Measurements from ENCODE around the gene KLRC1. TPM values are rescaled to one million over a fixed set of nuclear protein-coding genes. Genes with fewer than 3 reads are reported as not detected.

The KLRC1 gene
- polyA plus RNA-seq, 1 donor from 2014 or later: not detected

DNA sequence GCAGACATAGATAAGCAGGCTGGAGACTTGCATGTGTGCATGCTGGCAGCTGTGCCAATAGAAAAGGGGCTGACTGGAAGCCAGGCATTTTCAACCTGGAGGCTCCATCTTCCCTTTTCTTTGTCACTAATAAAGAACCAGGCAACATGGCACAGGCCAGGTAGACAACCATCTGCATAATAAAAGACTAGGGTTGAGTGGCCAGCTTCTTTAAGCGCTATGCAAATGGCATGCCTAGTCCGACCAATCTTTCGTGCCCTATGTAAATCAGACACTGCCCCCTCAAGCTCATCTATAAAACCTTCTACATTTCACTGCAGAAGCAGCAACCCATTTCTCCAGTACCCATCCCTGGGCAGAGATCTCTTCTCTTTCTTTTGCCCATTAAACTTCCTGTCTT is 4.6 kb upstream of the KLRC1 start:
- H4K20me1 ChIP-seq (ENCODE audit: insufficient read depth): no peaks in the 10 kb centered on the region
- no peaks in the 10 kb centered on the region for H3K9me2 ChIP-seq (ENCODE audit: insufficient read depth, low read length)
- H3F3A ChIP-seq (ENCODE audit: insufficient read depth, low read length, poor library complexity, severe bottlenecking): no peaks in the 10 kb centered on the region
- H3K9ac ChIP-seq (ENCODE audit: low read length): no peak overlapping the region
- H3K36me3 ChIP-seq (ENCODE audit: insufficient read depth, low read length): no peaks in the 10 kb centered on the region
- H3K4me2 ChIP-seq (ENCODE audit: low read length): no peak overlapping the region
- TF ChIP-seq POLR2AphosphoS5 (IDR thresholded peaks at IDR 0.05) (no peak), MXI1 (conservative IDR thresholded peaks at IDR 0.05; ENCODE audit: poor library complexity, severe bottlenecking) (no peak), EP300 (conservative IDR thresholded peaks at IDR 0.05; ENCODE audit: poor library complexity, severe bottlenecking) (no peak), EZH2 (IDR thresholded peaks at IDR 0.05; ENCODE audit: borderline replicate concordance, insufficient read depth, low read length, poor library complexity, severe bottlenecking) (no peak), TAF1 (IDR thresholded peaks at IDR 0.05; ENCODE audit: low read depth) (no peak), SMC3 (conservative IDR thresholded peaks at IDR 0.05; ENCODE audit: poor library complexity) (no peak), RAD21 (conservative IDR thresholded peaks at IDR 0.05) (no peak)
- TF ChIP-seq, protein P1, sequence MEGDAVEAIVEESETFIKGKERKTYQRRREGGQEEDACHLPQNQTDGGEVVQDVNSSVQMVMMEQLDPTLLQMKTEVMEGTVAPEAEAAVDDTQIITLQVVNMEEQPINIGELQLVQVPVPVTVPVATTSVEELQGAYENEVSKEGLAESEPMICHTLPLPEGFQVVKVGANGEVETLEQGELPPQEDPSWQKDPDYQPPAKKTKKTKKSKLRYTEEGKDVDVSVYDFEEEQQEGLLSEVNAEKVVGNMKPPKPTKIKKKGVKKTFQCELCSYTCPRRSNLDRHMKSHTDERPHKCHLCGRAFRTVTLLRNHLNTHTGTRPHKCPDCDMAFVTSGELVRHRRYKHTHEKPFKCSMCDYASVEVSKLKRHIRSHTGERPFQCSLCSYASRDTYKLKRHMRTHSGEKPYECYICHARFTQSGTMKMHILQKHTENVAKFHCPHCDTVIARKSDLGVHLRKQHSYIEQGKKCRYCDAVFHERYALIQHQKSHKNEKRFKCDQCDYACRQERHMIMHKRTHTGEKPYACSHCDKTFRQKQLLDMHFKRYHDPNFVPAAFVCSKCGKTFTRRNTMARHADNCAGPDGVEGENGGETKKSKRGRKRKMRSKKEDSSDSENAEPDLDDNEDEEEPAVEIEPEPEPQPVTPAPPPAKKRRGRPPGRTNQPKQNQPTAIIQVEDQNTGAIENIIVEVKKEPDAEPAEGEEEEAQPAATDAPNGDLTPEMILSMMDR (IDR thresholded peaks at IDR 0.05; ENCODE audit: poor library complexity, severe bottlenecking): no peak
- TF ChIP-seq, protein P2, sequence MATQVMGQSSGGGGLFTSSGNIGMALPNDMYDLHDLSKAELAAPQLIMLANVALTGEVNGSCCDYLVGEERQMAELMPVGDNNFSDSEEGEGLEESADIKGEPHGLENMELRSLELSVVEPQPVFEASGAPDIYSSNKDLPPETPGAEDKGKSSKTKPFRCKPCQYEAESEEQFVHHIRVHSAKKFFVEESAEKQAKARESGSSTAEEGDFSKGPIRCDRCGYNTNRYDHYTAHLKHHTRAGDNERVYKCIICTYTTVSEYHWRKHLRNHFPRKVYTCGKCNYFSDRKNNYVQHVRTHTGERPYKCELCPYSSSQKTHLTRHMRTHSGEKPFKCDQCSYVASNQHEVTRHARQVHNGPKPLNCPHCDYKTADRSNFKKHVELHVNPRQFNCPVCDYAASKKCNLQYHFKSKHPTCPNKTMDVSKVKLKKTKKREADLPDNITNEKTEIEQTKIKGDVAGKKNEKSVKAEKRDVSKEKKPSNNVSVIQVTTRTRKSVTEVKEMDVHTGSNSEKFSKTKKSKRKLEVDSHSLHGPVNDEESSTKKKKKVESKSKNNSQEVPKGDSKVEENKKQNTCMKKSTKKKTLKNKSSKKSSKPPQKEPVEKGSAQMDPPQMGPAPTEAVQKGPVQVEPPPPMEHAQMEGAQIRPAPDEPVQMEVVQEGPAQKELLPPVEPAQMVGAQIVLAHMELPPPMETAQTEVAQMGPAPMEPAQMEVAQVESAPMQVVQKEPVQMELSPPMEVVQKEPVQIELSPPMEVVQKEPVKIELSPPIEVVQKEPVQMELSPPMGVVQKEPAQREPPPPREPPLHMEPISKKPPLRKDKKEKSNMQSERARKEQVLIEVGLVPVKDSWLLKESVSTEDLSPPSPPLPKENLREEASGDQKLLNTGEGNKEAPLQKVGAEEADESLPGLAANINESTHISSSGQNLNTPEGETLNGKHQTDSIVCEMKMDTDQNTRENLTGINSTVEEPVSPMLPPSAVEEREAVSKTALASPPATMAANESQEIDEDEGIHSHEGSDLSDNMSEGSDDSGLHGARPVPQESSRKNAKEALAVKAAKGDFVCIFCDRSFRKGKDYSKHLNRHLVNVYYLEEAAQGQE (IDR thresholded peaks at IDR 0.05; ENCODE audit: borderline replicate concordance): no peak
- no peak overlapping the region for H3K27ac ChIP-seq (ENCODE audit: low read length)
- no peak overlapping the region for H3K4me3 ChIP-seq (ENCODE audit: low read length)
- H3K79me2 ChIP-seq (replicated peaks; ENCODE audit: insufficient read depth, low read length): no peaks in the 10 kb centered on the region
- no peaks in the 10 kb centered on the region for H3K27me3 ChIP-seq (ENCODE audit: insufficient read depth, low read depth, low read length)
- no peaks in the 10 kb centered on the region for H3K9me3 ChIP-seq (ENCODE audit: low read length)
- H2AFZ ChIP-seq (ENCODE audit: low read depth, low read length): no peak overlapping the region

DNA sequence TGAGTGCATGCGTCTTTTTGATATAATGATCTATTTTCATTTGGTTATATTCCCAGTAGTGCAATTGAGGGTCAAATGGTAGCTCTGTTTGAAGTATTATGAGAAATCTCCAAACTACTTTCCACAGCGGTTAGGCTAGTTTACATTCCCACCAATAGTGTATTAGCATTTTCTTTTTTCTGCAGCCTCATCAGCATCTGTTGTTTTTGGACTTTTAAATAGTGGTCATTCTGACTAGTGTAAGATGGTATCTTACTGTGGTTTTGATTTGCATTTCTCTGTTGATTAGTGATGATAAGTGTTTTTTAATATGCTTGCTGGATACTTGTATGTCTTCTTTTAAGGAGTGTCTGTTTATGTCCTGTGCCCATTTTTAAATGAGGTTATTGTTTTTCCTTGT is 3.7 kb upstream of the KLRC1 start:
- no peak overlapping the region for H2AFZ ChIP-seq (ENCODE audit: low read depth, low read length)
- no peaks in the 10 kb centered on the region for H4K20me1 ChIP-seq (ENCODE audit: insufficient read depth)
- H3K4me2 ChIP-seq (ENCODE audit: low read length): no peak overlapping the region
- no peaks in the 10 kb centered on the region for H3K36me3 ChIP-seq (ENCODE audit: insufficient read depth, low read length)
- H3K79me2 ChIP-seq (replicated peaks; ENCODE audit: insufficient read depth, low read length): no peaks in the 10 kb centered on the region
- no peaks in the 10 kb centered on the region for H3K9me2 ChIP-seq (ENCODE audit: insufficient read depth, low read length)
- no peaks in the 10 kb centered on the region for H3F3A ChIP-seq (ENCODE audit: insufficient read depth, low read length, poor library complexity, severe bottlenecking)
- no peak overlapping the region for H3K27ac ChIP-seq (ENCODE audit: low read length)
- H3K9ac ChIP-seq (ENCODE audit: low read length): no peak overlapping the region
- TF ChIP-seq EP300 (conservative IDR thresholded peaks at IDR 0.05; ENCODE audit: poor library complexity, severe bottlenecking) (no peak), TAF1 (IDR thresholded peaks at IDR 0.05; ENCODE audit: low read depth) (no peak), EZH2 (IDR thresholded peaks at IDR 0.05; ENCODE audit: borderline replicate concordance, insufficient read depth, low read length, poor library complexity, severe bottlenecking) (no peak), MXI1 (conservative IDR thresholded peaks at IDR 0.05; ENCODE audit: poor library complexity, severe bottlenecking) (no peak), RAD21 (conservative IDR thresholded peaks at IDR 0.05) (no peak), POLR2AphosphoS5 (IDR thresholded peaks at IDR 0.05) (no peak), SMC3 (conservative IDR thresholded peaks at IDR 0.05; ENCODE audit: poor library complexity) (no peak)
- TF ChIP-seq, protein P1 (IDR thresholded peaks at IDR 0.05; ENCODE audit: poor library complexity, severe bottlenecking): no peak
- TF ChIP-seq, protein P2 (IDR thresholded peaks at IDR 0.05; ENCODE audit: borderline replicate concordance): no peak
- H3K27me3 ChIP-seq (ENCODE audit: insufficient read depth, low read depth, low read length): no peaks in the 10 kb centered on the region
- no peaks in the 10 kb centered on the region for H3K9me3 ChIP-seq (ENCODE audit: low read length)
- no peak overlapping the region for H3K4me3 ChIP-seq (ENCODE audit: low read length)

Data from neural cell (in vitro differentiated cells).